Measurements from ENCODE around the gene SAXO1.

The SAXO1 gene

DNA sequence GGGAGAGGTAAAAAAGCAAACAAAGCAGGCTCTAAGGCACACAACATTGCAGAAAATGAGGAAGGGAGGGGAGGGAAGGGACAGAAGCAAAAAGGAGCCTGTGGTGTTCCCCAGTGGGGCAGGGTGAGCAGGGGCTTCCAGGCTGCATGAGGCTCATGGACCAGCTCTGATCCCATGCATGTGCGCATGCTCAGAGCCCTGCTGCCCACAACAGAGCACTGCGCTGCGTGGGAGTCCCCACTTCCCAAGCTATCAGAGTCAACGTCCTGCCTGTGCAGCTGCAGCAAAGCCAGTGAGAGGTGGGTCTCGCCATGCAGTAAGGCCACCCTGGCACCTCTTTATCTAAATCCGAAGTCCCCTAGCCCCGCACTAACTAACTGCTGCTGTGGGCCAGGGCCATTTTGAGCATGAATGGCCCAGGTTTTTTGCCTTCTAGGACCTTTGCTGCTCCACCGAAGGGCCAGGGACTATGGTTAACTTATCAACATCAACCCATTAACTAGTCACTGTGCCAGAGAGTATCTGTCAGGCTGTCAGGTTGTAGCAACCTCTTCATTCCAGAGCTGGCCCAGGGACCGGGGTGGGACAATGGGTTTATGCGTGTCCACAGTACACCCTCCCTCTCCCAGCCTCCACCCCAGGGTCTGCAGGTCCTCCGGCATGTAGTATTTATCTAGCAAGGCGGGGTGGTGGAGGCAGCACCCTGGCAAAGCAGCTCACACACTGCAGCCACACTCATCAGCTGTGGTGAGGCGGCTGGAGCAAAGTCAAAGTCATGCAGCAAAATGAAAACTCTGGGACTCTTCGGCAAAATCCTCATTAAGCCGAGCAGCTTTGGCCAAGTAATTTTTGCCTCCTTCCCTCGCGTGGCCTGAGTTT lies 123.6 kb downstream of the SAXO1 start:
- DNase-seq = no peak

DNA sequence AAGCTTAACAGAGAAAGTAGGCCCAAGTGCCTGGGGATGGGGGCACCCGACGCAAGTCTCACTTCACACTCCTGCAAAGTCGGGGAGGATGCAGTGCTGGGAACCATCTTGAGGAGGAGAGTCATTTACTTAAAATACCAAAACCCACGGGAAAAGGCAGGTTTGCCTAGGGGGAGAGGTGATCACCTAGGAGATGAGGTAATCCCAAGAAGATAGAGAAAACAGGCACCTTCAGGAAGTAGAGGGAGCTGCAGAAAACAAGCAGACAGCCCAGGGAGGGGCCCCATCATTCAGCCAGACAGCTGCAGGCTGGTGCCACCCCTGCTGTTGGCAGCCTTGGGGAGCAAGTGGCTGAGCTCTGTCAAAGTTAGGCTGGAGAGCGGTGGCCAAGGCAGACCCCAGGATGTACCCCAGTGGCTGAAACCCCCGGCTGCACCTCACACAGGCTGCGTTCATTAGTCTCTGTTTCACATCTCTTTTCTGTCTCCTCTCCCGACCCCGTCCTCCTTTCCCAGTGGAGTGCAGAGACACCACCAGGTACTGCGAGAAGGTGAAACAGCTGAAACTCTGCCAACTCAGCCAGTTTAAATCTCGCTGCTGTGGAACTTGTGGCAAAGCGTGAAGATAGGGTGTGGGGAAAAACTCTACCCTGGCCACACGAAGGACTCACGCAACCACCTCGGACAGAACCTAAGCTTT lies 124.9 kb downstream of the SAXO1 start:
- DNase-seq = no peak

DNA sequence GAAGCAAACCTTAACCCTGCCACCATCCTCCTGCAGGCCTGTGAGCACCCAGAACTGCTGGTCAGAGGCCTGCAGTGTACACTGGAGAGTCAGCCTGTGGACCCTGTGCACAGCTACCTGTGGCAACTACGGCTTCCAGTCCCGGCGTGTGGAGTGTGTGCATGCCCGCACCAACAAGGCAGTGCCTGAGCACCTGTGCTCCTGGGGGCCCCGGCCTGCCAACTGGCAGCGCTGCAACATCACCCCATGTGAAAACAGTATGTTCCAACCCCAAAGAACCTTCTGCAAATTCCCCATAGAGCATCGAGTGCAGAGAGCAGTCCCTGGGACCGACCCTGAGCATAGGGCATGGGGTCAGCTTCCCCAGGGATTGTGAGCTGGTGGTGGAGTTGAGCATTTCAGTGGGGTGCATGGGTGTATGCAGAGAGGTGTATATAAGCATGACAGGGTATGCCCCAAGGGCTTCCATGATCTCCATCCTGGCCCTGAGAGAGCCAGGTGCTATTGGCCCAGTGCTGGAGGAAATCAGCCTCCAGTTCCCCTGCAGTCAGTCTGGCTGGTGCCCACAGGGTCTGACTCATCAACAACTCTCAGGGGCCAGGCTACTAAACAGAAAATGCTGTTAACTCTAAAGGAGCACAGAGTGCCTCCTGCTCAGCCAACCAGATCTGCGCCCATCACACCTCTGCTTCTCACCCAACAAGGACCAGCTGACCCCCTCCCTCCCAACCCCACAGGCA lies 126.2 kb downstream of the SAXO1 start:
- no peak for DNase-seq

DNA sequence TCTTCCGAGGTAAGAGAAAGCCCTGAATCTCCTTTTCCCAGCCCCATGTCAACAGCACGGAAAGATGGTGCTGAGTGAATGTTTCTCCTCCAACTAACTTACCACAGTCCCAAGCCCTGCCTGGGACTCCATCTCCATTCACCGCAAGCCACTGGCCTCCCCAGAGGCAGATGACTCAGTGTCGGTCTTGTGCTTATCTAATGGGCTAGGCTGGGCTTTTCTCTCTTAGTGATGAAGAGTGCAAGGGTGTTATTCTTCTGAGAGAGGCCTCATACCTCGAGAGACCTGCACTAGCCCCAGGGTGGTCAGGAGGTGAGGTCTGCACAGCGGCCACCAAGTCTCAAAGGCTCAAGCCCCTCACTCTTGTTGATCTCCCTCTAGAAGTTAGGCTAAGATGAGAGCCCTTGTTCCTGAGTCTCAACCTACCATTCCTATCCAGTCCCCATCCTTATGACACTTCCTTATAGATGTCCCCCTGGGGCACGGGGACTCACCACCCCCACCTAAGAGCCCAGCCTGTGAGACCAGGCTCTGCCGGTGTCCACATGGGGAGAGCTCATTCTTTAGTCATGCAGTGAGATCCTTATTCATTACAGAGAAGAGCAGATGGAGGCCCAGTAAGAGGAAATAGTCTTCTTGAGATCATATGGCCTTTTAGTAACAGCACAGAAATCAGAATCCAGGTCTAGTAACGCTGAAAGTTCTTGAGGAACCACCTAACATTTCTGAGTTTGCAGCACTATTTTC lies 127.0 kb downstream of the SAXO1 start:
- no peak for DNase-seq

DNA sequence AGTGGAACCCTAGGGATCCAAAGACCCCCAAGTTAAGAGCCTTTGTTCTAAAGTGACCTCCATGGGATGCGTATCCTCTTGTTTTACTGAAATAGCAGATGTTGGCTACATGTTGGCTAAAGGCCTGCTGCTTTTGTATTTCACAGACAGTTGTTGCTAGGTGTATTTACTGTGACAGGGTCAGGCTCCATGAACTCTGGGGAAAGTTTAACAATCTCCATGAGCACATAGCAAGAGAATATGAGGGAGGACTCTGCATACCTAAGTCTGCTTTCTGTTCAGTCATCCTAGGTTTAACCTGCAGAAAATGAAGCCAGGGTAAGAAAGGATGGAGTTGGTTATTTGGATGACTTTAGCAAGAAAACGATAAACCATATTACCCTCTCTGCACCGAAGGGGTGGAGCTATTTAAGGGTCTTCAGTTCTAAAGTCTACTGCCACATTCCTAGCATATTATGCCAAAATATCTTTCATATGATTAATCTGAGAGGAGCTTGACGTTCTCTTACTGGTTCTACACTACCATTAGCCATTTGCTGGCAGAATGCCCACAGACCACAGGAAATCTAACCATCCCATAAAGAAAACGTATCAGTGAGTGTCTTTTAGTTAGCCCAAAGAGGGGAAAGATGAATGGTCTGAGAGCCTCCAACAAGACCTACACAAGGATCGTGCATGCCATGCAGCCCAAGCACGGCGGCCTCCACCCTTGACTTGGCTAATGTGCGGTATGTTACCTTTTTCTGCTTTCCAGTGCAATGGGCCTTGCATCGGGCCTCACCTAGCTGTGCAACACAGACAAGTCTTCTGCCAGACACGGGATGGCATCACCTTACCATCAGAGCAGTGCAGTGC lies 127.8 kb downstream of the SAXO1 start:
- DNase-seq = peak; percentile 4

DNA sequence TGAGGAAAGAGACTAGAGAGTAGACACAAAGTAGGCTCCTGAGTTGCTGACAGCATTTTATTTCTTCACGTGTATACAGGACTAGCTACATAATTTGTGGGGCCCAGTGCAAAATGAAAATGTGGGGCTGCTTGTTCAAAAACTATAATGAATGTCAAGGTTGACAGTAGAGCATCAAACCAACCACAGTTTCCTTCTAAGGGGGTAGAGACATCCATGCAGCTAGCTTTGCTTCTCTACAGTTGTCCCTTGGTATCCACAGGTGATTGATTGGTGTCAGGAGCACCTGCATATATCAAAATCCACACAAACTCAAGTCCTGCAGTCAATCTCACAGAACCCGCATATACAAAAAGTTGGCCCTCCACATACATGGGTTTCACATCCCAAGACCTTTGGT lies 129.6 kb downstream of the SAXO1 start:
- no peak for DNase-seq

DNA sequence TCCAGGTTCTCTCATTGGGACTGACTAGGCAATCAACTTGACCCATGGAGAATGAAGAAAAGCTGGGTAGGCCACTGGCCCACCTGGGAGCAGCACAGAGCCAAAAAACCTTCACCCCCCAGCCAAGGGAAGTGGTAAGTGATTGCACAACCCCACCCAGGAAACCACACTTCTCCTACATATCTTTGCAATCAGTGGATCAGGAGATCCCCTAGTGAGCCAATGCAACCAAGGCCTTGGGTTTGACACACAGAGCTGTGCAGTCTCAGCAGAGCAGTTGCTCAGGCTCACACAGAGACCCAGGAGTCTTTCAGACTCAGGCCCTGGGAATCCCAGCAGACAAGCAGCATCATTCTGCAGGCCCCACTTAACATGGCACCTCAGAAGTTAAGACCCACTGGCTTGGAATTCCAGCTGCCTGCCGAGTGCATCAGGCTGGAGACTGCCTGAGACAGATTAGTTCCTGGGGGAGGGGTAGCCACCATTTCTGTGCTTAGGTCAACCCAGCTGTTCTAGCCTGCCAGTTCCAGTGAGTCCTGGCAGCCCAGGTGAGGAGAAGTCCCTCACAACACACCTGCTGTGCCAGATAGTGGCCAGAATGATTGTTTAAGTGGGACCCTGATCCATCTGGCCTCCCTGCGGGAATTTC lies 136.4 kb downstream of the SAXO1 start:
- DNase-seq = no peak

DNA sequence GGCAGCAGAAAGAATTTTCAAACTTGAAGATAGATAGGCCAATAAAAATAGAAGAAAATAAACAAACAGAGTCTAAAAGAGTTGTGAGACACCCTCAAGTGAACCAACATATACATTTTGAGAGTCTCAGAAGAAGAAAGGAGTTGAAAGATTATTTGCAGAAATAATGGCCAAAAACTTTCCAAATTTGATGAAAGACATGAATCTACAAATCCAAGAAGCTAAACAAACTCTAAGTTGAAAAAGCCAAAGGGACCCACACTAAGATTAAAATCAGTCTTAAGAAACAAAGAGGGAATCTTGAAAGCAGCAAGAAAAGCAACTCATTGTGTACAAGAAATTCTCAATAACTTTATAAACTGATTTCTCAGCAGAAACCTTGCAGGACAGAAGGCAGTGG lies 137.0 kb downstream of the SAXO1 start:
- DNase-seq = no peak

DNA sequence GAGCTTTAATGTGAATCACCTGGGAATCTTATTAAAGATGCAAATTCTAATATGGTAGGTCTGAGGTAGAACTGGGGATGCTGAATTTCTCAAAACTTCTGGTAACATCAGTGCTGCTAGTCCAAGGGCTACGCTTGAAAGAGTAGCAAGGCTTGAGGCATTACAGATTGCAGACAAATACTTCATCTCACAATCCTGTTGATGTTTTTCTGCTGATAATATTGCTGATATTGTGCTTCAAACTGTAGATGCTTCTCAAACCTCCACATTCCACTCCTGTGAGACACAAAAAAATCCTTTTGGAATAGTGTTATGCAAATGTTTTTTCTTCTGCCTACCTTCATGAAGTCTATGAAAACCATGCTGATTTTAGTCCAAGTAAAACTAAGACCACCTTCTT lies 139.5 kb downstream of the SAXO1 start:
- no peak for DNase-seq

DNA sequence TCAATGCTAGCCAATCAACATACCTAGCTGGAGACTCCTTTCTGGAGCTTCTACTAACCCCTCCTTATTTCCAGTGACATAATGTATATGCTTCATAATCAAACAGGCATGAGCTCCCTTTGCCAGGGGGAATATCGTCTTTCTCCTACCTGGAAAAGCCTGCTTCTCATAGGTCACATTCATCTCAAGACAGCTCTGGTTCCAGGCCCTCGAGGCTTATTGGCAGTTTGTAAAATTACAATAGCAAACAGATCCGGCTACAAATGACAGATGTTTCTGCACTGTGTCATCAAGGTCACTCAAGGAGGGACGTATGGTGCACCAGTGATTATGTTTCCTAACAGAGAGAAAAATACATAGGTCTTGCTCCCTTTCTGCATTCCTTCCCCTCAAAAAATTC lies 140.0 kb downstream of the SAXO1 start:
- DNase-seq = no peak

DNA sequence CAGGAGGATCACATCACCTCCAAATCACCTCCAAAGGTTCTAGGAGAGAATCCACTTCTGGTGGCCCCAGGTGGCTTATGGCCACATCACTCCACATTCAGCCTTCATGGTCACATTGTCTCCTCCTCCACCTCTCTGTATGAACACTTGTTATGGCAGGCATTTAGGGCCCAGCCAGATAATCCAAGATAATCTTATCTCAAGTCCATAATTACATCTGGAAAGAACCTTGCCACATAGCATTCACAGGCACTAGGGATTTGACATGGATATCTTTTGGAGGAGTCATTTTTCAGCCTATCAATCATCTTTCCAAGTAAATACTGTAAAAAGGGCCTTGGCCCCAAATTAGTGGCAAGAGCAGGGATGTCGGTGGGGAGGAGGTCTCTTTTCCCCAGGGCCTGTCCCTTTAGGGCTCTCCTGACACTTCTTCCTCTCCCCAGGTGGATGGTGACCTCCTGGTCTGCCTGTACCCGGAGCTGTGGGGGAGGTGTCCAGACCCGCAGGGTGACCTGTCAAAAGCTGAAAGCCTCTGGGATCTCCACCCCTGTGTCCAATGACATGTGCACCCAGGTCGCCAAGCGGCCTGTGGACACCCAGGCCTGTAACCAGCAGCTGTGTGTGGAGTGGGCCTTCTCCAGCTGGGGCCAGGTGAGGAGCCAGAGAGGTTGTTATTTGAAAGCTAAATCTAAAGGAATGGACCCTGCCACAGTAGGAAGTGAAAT lies 140.9 kb downstream of the SAXO1 start:
- DNase-seq = no peak

DNA sequence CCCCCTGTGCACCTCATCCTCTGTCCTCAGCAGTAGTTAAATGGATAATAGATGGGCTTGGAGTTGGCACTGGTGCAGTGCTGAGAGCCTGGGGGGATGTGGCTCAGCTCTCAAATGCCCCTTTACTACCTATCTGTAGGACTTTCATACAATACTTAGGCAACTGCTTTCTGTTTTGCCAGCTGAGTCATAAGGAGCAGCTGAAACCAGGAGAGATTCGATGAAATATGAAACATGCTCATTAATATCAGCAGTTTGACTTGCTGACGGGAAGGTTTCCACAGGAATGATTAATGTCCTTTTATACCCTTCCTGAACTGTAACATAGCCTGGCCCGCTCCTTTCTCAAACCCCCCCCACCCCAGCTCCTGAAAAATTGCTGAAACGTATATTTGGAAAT lies 142.6 kb downstream of the SAXO1 start:
- DNase-seq = no peak

DNA sequence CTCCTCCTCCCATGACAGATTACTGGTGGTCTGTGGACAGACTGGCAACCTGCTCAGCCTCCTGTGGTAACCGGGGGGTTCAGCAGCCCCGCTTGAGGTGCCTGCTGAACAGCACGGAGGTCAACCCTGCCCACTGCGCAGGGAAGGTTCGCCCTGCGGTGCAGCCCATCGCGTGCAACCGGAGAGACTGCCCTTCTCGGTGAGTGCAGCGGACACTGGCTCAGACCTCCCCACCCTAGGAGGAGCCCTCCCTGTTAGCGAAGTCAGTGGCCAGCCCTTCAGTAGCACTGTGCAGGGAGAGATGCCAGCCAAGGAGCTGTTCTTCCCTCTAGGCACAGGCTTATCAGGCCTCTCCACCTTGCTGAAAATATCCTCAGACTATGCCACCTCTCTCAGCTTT lies 143.5 kb downstream of the SAXO1 start:
- no peak for DNase-seq

DNA sequence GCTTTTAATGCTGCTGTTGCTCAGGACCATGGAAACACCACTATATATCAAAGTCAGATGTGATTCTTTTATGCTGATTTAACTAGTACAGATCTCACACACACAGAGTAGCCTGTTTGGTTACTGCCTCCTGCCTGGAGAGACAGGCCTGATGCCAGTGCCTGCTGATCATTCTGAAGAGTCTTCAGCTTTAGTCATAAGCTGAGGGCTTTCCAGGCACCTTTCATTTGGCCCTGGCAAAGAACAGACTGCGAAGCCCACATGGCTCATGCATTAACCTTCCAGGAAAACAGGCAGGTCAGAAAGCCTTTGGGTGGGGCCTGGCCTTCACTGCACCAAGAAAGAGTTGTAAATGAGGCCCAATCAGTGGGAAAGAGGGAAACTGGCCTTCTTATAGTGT lies 144.7 kb downstream of the SAXO1 start:
- DNase-seq = no peak

DNA sequence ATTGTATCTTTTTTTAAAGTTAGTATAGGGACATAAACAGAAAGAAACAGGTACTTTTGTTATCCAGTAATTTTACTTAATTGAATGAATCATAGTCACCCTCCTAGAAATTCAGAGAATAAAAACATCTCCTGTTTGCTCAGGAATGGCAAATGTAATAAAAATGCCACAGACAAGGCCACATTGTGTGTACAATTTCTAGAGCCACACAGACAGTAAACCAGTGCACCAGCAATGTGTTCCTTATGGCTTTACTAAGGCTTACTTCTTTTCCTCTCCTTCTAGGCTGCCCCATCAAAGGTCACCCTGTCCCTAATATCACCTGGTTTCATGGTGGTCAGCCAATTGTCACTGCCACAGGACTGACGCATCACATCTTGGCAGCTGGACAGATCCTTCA lies 145.5 kb downstream of the SAXO1 start:
- no peak for DNase-seq

DNA sequence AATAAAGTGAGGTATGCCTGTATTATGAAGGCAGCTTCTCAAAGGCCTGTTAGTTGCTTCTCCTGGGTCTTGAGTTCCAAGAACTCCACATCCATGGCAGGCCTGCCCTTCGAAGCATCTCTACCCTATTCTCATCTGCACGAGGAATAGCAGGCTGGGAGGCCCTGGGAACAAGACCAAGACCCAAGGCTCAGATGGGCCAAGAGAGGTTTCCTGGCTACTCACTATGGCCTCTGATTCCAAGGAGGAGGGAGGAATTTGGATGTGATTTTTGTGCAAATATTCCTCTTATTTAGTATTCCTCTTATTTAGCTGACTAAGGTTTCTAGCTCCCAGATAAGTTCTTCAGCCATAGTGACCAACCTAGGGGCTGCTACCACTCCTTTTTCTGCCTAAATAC lies 151.3 kb downstream of the SAXO1 start:
- no peak for DNase-seq

DNA sequence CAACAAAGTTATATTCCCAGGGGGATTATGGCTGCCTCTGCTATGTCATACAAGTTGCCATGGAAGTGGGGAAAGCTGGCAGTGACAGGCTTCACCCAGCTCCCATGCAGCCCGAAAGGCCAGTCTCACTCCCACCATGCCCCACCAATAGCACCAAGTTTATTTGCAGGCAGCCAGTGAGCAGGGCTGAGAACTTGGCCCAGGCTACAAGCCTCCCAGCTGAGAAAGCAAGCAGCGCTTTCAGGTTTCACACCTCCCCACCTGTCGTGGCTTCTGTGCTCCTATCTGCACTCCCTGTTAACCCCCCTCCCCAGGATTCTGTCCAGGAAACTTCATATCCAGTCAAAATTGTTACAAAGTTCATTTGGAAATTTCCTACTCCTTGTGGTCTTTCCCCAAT lies 155.0 kb downstream of the SAXO1 start:
- DNase-seq = no peak
